Measurements from ENCODE around the gene CYP26C1. TPM values are rescaled to one million over a fixed set of nuclear protein-coding genes. Genes with fewer than 3 reads are reported as not detected.

The CYP26C1 gene
- total RNA-seq, 1 experiment from 2014 or later = 0.45 TPM

DNA sequence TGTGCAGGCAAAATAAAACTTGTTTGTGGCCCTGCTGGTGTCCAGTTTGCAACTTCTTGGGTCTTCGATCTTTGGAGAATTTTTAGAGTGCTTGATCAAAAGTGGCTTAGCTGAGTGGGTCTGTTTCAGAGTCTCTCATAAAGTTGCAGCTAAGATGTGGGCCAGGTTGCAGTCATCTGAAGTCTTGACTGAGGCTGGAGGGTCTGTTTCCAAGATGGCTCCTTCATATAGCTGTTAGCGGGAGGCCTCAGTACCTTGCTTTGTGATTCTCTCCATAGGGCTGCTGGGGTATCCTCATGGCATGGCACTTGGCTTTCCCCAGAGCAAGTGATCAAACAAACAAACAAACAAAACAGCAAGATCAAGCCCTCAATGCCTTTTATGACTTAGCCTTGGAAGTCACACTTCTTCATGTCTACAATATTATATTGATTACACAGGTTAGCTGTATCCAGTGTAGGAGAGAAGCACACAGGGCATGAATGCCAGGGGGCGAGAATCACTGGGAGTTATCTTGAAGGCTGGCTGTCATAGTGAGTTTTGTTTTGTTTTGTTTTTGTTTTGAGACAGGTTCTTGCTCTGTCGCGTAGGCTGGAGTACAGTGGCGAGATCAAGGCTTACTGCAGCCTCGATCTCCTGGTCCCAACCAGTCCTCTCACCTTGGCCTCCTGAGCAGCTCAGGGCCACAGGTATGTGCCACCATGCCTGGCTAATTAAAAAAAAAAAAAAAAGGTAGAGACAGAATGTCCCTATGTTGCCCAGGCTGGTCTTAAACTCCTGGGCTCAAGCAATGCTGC lies 23.3 kb downstream of the CYP26C1 start:
- Mint-ChIP-seq H3K36me3 (ENCODE audit: insufficient read depth, unreplicated experiment) (no peaks in the 10 kb centered on the region), H3K9me3 (ENCODE audit: low read depth, unreplicated experiment) (no peaks in the 10 kb centered on the region), H3K27ac (ENCODE audit: unreplicated experiment) (no peak overlapping the region), H3K4me1 (ENCODE audit: low read depth, unreplicated experiment) (peaks cover 17% of the 10 kb centered on the region), H3K4me3 (ENCODE audit: low read depth, unreplicated experiment) (no peak overlapping the region), H3K27me3 (ENCODE audit: unreplicated experiment) (no peaks in the 10 kb centered on the region)
- no peak for DNase-seq
- CTCF ChIA-PET = no interaction called here
- TF ChIP-seq, protein P1, sequence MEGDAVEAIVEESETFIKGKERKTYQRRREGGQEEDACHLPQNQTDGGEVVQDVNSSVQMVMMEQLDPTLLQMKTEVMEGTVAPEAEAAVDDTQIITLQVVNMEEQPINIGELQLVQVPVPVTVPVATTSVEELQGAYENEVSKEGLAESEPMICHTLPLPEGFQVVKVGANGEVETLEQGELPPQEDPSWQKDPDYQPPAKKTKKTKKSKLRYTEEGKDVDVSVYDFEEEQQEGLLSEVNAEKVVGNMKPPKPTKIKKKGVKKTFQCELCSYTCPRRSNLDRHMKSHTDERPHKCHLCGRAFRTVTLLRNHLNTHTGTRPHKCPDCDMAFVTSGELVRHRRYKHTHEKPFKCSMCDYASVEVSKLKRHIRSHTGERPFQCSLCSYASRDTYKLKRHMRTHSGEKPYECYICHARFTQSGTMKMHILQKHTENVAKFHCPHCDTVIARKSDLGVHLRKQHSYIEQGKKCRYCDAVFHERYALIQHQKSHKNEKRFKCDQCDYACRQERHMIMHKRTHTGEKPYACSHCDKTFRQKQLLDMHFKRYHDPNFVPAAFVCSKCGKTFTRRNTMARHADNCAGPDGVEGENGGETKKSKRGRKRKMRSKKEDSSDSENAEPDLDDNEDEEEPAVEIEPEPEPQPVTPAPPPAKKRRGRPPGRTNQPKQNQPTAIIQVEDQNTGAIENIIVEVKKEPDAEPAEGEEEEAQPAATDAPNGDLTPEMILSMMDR (IDR thresholded peaks at IDR 0.05; ENCODE audit: unreplicated experiment) = no peak
- intact Hi-C loops (cut with micrococcal nuclease; ENCODE audit: unreplicated experiment) = no loop called here
- BruUV-seq (replicated peaks) = no TSS peak

DNA sequence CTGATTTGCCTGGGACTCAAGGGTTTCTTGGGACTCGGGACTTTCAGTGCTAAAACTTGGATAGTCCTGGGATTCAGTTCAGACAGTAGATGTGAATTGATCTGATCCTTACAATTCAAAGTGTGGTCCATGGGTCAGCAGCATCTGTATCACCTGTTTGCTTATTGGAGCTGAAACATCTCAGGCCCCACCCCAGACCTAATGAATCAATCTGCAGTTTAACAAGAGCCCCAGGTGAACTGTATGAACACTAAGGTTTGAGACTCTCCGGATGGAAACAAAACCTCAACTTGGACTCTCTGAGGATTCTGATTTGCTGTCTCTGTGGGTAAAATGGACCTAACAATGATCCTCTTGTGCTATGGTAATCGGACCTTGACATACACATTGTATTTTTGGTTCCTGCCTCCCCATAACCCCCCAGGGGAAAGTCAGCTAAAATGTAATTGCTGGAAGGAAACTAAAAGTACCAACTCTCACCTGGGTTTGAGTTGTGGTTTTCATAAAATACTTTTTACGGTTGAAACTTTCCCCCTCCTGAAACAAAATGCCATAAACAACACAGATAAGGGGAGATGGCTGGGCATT lies 24.8 kb downstream of the CYP26C1 start:
- no peaks in the 10 kb centered on the region for H3K9me3 Mint-ChIP-seq (ENCODE audit: low read depth, unreplicated experiment)
- BruUV-seq (replicated peaks) = no TSS peak
- CTCF ChIA-PET = no interaction called here

DNA sequence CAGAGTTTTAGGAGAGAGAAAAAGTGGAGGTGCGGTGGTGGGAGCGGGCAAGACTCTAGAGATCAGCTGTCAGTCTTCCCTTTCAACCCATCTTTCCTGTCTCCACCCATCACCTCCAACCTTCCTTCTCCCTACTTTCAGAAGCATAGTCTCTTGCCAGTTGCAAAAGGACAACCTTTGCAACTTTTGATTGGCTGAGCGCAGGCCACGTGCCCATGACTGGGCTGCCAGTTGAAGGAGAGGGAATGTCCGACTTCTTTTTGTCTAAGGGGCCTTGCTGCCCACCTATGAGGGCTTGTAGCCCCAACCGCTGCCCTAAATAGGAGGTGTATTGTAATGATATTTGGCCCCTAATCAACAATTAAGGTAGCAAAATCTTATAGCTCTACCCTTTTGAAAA lies 25.7 kb downstream of the CYP26C1 start:
- BruUV-seq (replicated peaks) = no TSS peak
- CTCF ChIA-PET = no interaction called here
- Mint-ChIP-seq H3K27ac (ENCODE audit: unreplicated experiment) (no peak overlapping the region), H3K4me1 (ENCODE audit: low read depth, unreplicated experiment) (peaks cover 6% of the 10 kb centered on the region), H3K27me3 (ENCODE audit: unreplicated experiment) (no peaks in the 10 kb centered on the region), H3K9me3 (ENCODE audit: low read depth, unreplicated experiment) (no peaks in the 10 kb centered on the region), H3K36me3 (ENCODE audit: insufficient read depth, unreplicated experiment) (no peaks in the 10 kb centered on the region), H3K4me3 (ENCODE audit: low read depth, unreplicated experiment) (no peak overlapping the region)
- intact Hi-C loops (cut with micrococcal nuclease; ENCODE audit: unreplicated experiment) = no loop called here
- DNase-seq = no peak
- TF ChIP-seq, protein P1 (IDR thresholded peaks at IDR 0.05; ENCODE audit: unreplicated experiment) = no peak

More for the DNA sequence above, 24.8 kb downstream of the CYP26C1 start:
- no peak overlapping the region for H3K27ac Mint-ChIP-seq (ENCODE audit: unreplicated experiment)
- peaks cover 11% of the 10 kb centered on the region for H3K4me1 Mint-ChIP-seq (ENCODE audit: low read depth, unreplicated experiment)
- TF ChIP-seq, protein P1 (IDR thresholded peaks at IDR 0.05; ENCODE audit: unreplicated experiment) = no peak
- no peak for DNase-seq
- H3K27me3 Mint-ChIP-seq (ENCODE audit: unreplicated experiment) = no peaks in the 10 kb centered on the region
- H3K4me3 Mint-ChIP-seq (ENCODE audit: low read depth, unreplicated experiment) = no peak overlapping the region
- H3K36me3 Mint-ChIP-seq (ENCODE audit: insufficient read depth, unreplicated experiment) = no peaks in the 10 kb centered on the region
- intact Hi-C loops (cut with micrococcal nuclease; ENCODE audit: unreplicated experiment) = no loop called here

DNA sequence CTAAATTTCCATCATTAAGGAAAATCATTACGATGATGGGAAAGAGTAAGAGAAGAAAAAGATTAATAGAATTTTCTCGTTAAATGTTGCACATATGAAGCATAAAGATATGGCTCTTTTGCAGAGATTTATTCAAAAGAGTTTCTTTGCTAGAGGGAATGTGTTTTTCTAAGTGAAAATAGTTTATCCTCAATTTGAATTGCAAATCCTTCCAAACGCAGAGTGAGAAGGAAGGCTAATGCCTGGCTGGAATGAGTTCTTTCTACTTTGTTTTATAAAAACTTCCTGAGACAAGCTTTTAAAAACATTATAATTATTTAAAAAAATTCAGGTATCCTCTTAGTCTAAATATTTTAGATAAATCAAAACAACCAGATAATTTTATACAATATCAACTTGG lies 27.2 kb downstream of the CYP26C1 start:
- DNase-seq = no peak
- BruUV-seq (replicated peaks) = no TSS peak
- TF ChIP-seq, protein P1 (IDR thresholded peaks at IDR 0.05; ENCODE audit: unreplicated experiment) = no peak
- H3K27ac Mint-ChIP-seq (ENCODE audit: unreplicated experiment) = no peak overlapping the region
- intact Hi-C loops (cut with micrococcal nuclease; ENCODE audit: unreplicated experiment) = no loop called here
- H3K4me1 Mint-ChIP-seq (ENCODE audit: low read depth, unreplicated experiment) = no peaks in the 10 kb centered on the region
- H3K27me3 Mint-ChIP-seq (ENCODE audit: unreplicated experiment) = no peaks in the 10 kb centered on the region
- CTCF ChIA-PET = no interaction called here
- H3K9me3 Mint-ChIP-seq (ENCODE audit: low read depth, unreplicated experiment) = no peaks in the 10 kb centered on the region
- no peaks in the 10 kb centered on the region for H3K36me3 Mint-ChIP-seq (ENCODE audit: insufficient read depth, unreplicated experiment)
- no peak overlapping the region for H3K4me3 Mint-ChIP-seq (ENCODE audit: low read depth, unreplicated experiment)
